ENCODE data around the gene TRIM31.

- TF ChIP-seq CTCF (IDR thresholded peaks at IDR 0.05): no peak
- no peak for TF ChIP-seq POLR2AphosphoS5 (IDR thresholded peaks at IDR 0.05)
- TF ChIP-seq POLR2A (IDR thresholded peaks at IDR 0.05): no peak
Measured at GRCh38 chr6:30061858-30062458, 50.9 kb downstream of the TRIM31 start.

Measured in sigmoid colon (tissue), 4 donors.